Suprapubic skin (tissue), 3 donors: ENCODE measurements around the gene DDX10.
"Not testable (repeated sequence)": the region's sequence is repeated elsewhere in the genome, so short reads cannot be mapped to it uniquely, and the experiment has no call there.

ENCODE experiments used
- CTCF ChIP-seq, 2 donors: fragments of 200-600 bp in 1 of 2; fragments of 450-650 bp in 1 of 2; sonication (generic) in 1 of 2; IDR thresholded peaks; one replicate each; pipeline ENCODE4 v1.5.1; 2016 to 2019; ENCODE audit warnings: antibody characterized with exemption in 2 of 2, mild to moderate bottlenecking in 1 of 2, moderate library complexity in 1 of 2
- POLR2A ChIP-seq, 2 donors: fragments of 450-650 bp; IDR thresholded peaks; one replicate each; pipeline ENCODE4 v1.6.1; 2017; ENCODE audit warnings: antibody characterized with exemption in 2 of 2, mild to moderate bottlenecking in 2 of 2, moderate library complexity in 2 of 2

- TF ChIP-seq CTCF, POLR2A (IDR thresholded peaks at IDR 0.05): not testable (repeated sequence)
These were observed 159.1 kb downstream of the DDX10 start for GRCh38 chr11:108823960-108824359.
